Coronary artery (tissue), 2 donors: ENCODE results near the gene PPP1R16B.

ENCODE experiments used
- DNase-seq: peaks from one replicate; pipeline ENCODE4 v3.0.0-alpha.2; 2017; ENCODE audit warnings: low spot score
- H3K27ac ChIP-seq, 2 donors: fragments of 200-600 bp; sonication (generic); one replicate each; pipeline ENCODE4 v1.5.1; 2016 to 2019
- H3K4me3 ChIP-seq: fragments of 200-600 bp; sonication (generic); 2 replicates; pipeline ENCODE4 v1.5.1; 2016; ENCODE audit warnings: mild to moderate bottlenecking, moderate library complexity
- TF ChIP-seq, protein P1 (sequence below): fragments of 200-600 bp; sonication (generic); IDR thresholded peaks from one replicate; pipeline ENCODE4 v1.5.1; 2019; ENCODE audit warnings: antibody characterized with exemption

Gene PPP1R16B

DNA sequence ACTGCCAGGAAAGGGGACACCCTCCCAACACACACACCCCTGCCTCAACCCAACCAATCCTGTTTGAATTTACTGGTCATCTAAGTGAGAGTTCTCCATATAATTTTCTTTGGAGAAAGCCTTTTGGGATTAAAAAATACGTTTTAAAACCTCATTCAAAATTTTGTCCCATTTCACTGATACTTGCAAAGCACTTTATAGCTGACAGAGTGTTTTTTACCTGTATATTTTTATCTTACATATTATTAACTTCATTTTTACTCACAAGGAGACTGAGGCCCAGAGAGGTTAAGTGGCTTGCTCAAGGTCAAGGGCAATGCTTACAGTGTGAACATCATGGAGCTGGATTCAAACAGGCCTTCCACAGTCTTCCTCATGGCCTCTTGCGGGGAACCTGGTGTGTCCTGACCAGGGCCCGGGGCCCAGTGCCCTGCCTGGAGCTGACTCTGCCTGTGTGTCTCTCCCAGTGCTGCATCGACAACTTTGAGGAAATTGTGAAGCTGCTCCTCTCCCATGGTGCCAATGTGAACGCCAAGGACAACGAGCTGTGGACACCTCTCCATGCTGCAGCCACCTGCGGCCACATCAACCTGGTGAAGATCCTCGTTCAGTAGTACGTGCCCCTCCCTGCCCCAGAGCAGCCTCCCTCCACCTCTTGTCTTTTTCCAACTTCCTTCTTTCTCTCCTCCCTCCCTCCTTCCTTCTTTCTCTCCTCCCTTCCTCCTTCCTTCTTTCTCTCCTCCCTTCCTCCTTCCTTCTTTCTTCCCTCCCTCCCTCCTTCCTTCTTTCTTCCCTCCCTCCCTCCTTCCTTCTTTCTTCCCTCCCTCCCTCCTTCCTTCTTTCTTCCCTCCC, 89.8 kb downstream of the PPP1R16B start:
- H3K27ac ChIP-seq: no peak overlapping the region
- H3K4me3 ChIP-seq: no peak overlapping the region
- TF ChIP-seq, protein P1, sequence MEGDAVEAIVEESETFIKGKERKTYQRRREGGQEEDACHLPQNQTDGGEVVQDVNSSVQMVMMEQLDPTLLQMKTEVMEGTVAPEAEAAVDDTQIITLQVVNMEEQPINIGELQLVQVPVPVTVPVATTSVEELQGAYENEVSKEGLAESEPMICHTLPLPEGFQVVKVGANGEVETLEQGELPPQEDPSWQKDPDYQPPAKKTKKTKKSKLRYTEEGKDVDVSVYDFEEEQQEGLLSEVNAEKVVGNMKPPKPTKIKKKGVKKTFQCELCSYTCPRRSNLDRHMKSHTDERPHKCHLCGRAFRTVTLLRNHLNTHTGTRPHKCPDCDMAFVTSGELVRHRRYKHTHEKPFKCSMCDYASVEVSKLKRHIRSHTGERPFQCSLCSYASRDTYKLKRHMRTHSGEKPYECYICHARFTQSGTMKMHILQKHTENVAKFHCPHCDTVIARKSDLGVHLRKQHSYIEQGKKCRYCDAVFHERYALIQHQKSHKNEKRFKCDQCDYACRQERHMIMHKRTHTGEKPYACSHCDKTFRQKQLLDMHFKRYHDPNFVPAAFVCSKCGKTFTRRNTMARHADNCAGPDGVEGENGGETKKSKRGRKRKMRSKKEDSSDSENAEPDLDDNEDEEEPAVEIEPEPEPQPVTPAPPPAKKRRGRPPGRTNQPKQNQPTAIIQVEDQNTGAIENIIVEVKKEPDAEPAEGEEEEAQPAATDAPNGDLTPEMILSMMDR: no peak
- no peak for DNase-seq

DNA sequence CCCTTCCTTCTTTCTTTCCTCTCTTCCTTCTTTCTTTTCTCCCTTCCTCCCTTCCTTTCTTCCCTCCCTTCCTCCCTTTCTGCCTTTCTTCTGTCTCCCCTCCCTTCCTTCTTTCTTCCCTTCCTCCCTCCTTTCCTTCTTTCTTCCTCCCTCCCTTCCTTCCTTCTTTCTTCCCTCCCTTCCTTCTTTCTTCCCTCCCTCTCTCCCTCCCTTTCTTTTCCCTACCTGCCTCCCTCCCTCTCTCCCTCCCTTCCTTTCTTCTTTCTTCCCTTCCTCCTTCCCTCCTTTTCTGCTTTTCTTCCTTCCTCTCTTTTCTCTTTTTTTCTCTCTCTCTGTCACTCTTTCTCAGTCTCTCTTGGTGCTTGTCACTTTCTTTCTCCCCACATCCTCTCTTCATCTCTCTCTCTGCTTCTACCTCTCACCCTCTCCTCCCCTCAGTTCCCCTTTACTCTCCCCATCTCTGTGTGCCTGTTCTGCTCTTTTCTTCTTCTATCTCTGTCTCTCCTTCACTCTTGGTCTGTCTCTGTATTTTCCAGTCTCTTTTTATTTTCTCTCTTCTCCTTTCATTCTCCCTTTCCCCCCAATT, 90.6 kb downstream of the PPP1R16B start:
- TF ChIP-seq, protein P1: no peak
- Histone ChIP-seq H3K27ac (no peak overlapping the region), H3K4me3 (no peak overlapping the region)
- DNase-seq: no peak

DNA sequence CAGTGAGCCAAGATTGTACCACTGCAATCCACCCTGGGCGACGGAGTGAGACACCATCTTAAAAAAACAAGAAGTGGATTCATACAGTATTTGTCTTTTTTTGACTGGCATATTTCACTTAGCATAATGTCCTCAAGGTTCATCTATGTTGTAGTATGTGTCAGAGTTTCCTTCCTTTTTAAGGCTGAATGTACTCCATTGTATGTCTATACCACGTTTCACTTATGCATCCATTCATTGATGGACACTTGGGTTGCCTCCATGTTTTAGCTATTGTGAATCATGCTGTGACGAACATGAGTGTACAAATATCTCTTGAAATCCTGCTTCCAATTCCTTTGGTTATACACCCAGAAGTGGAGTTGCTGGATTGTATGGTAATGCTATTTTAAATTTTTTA, 91.8 kb downstream of the PPP1R16B start:
- Histone ChIP-seq H3K4me3 (no peak overlapping the region), H3K27ac (no peak overlapping the region)
- TF ChIP-seq, protein P1: no peak
- DNase-seq: no peak

DNA sequence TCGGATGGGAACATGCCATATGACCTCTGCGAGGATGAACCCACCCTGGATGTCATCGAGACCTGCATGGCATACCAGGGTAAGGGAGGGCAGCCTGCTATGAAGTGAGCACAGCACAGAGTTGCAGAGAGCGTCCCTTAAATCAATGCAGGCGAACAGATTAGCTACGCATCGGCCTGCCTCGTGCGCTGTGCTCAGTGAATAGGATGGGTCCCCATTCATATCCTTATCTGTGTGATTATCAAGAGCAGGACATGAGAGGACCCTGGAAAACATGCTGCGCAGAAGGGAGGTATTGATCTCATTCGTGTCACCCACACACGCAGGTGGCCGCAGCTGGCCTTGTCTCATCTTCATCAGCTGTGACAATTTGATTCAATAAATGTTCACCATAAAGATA, 95.1 kb downstream of the PPP1R16B start:
- H3K4me3 ChIP-seq: no peak overlapping the region
- TF ChIP-seq, protein P1: no peak
- H3K27ac ChIP-seq: no peak overlapping the region
- no peak for DNase-seq

DNA sequence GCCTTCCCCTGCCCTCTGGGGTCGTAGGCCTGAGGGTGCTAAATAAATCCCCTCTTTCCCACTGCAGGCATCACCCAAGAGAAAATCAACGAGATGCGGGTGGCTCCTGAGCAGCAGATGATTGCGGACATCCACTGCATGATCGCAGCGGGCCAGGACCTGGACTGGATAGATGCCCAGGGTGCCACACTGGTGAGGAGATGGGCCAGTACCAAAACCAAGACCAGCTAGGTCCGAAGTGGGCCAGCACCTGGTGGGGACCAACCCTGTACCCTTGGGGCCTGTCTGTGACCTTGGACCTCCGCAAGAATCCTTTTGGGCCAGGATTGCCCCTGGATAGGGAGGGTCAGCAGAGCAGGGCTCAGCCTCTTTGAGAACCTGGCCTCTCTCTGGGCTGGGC, 97.1 kb downstream of the PPP1R16B start:
- H3K27ac ChIP-seq: no peak overlapping the region
- TF ChIP-seq, protein P1: no peak
- no peak for DNase-seq
- no peak overlapping the region for H3K4me3 ChIP-seq

DNA sequence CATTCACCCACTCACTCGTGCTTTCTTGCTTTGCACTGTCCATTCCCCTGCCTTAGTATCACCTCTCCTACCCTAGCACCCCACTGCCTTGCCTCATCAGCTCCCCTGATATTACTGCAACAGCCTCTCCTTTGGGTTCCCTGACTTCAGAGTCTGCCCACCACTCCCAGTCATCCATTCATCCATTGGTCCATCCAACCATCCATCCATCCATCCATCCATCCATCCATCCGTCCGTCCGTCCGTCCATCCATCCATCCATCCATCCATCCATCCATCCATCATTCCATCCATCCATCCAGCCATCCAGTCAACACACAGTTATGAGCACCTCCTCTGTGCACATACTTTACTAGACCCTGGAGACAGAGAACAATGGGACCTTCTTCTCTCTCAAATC, 97.8 kb downstream of the PPP1R16B start:
- TF ChIP-seq, protein P1: no peak
- no peak for DNase-seq
- no peak overlapping the region for H3K4me3 ChIP-seq
- H3K27ac ChIP-seq: no peak overlapping the region

DNA sequence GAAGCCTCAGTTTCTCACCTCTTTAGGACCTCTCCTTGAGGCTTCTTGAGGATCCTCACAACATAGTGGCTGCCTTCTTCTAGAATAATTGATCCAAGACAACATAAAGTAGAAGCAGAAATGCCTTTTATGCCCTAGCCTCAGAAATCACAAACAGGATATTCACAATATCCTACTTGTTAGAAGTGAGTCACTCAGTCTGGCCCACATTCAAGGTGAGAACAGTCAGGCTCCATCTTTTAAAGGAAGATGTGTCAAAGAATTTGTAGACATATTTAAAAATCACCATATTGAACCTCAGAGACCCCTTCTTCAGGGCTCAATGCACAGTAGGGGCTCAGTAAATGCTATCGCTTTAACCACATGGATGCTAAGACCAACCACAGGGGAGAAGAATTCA, 99.9 kb downstream of the PPP1R16B start:
- no peak overlapping the region for H3K27ac ChIP-seq
- no peak for DNase-seq
- H3K4me3 ChIP-seq: no peak overlapping the region
- TF ChIP-seq, protein P1: no peak
